Activated CD8-positive, alpha-beta memory T cell treated with anti-CD3 and anti-CD28 coated beads, Interleukin-2, amount 50 U/mL, for 24 hours (primary cell): ENCODE results near the gene NBPF12.
A peak's percentile ranks its signal among the peaks of the same experiment; 100 is the strongest.
"Not testable (repeated sequence)": the region's sequence is repeated elsewhere in the genome, so short reads cannot be mapped to it uniquely, and the experiment has no call there.

ENCODE experiments used
- DNase-seq: peaks from one replicate; pipeline ENCODE4 v3.0.0-alpha.2; 2020; ENCODE audit errors: extremely low read depth

NBPF12 gene, protein sequence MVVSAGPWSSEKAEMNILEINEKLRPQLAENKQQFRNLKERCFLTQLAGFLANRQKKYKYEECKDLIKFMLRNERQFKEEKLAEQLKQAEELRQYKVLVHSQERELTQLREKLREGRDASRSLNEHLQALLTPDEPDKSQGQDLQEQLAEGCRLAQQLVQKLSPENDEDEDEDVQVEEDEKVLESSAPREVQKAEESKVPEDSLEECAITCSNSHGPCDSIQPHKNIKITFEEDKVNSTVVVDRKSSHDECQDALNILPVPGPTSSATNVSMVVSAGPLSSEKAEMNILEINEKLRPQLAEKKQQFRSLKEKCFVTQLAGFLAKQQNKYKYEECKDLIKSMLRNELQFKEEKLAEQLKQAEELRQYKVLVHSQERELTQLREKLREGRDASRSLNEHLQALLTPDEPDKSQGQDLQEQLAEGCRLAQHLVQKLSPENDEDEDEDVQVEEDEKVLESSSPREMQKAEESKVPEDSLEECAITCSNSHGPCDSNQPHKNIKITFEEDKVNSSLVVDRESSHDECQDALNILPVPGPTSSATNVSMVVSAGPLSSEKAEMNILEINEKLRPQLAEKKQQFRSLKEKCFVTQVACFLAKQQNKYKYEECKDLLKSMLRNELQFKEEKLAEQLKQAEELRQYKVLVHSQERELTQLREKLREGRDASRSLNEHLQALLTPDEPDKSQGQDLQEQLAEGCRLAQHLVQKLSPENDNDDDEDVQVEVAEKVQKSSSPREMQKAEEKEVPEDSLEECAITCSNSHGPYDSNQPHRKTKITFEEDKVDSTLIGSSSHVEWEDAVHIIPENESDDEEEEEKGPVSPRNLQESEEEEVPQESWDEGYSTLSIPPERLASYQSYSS (N-terminal part only)

DNA sequence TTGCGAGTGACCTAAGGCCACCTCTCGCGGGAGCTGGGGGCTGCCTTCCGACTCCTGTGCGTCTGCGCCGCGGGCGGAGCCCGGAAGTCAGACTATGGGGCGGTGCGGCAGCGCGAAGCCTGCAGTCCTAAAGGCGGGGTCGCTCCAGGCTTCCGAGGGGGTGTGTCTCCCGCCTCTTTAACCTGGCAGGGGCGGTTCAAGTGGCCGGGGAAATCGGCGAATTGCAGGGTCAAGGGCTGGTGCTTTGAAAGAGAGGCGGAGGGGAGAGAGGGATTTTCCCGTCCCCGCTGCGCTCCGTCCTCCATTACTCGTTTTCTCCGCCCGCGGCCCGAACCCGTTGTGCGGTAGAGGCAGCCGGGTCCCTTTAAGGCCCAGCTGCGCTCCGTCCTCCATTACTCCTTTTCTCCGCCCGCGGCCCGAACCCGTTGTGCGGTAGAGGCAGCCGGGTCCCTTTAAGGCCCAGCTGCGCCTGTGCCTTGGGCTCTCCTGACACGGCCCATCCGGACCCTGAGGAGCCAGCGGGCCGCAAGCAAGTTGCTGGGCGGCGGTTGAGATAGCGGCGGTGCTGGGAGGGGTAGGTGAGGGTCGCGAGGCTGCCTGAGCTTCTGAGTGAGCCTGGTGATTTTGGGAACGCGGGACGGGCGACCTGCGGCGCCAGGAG, at the start of gene NBPF12:
Gene NBPF12 (plus strand): TSS at position 83 of the 661 bp plus-strand sequence. CDS start 21,820 bp downstream, outside the sequence.
- peak; percentile 56 for DNase-seq

DNA sequence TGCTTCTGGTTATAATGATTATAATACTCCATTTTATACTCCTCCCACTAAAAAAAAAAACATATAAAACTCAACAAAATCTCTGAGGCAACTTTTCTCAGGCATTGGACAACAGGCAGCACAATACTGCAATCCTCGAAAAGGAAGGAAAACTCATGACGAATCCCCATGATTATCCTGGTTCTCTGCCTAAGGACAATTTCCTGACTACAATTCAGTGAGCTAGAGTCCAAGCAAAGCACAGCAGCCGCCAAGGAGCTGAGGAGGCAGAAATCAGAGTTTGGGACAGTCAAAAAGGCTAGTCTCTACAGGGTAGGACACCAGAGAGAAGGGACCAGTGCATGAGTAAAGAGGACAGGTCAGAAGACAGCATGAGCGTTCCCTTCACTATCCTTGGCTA, 46.8 kb upstream of the NBPF12 start:
- not testable (repeated sequence) for DNase-seq

DNA sequence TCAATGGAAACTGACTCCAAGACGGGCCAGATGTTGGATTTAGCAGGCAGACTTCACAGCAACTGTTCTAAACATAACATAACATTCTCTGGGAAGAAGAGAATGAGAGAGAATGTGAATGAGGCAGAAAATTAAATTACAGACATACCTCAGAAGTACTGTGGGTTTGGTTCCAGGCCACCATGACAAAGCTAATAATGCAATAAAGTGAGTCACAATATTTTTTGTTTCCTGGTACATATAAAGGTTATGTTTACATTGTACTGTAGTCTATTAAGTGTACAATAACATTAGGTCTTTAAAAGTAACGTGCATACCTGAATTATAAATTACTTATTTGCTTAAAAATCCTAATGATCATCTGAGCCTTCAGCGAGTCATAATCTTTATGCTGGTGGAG, 45.8 kb upstream of the NBPF12 start:
- DNase-seq: not testable (repeated sequence)

DNA sequence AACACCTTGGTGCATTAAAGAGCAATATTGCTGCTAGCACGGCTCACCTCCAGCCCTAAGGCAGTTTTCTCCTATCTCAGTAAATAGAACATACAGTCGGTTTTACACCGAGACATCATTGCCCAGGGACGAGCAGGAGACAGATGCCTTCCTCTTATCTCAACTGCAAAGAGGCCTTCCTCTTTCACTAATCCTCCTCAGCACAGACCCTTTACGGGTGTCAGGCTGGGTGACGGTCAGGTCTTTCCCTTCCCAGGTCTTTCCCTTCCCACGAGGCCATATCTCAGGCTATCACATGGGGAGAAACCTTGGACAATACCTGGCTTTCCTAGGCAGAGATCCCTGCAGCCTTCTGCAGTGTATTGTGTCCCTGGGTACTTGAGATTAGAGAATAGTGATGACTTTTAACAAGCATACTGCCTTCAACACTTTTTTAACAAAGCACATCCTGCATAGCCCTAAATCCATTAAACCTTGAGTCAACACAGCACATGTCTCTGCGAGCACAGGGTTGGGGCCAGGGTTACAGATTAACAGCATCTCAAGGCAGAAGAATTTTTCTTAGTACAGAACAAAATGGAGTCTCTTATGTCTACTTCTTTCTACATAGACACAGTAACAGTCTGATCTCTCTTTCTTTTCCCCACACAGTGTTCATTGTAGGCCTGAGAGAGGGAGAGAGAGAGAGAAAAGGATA, 30.4 kb upstream of the NBPF12 start:
- not testable (repeated sequence) for DNase-seq

DNA sequence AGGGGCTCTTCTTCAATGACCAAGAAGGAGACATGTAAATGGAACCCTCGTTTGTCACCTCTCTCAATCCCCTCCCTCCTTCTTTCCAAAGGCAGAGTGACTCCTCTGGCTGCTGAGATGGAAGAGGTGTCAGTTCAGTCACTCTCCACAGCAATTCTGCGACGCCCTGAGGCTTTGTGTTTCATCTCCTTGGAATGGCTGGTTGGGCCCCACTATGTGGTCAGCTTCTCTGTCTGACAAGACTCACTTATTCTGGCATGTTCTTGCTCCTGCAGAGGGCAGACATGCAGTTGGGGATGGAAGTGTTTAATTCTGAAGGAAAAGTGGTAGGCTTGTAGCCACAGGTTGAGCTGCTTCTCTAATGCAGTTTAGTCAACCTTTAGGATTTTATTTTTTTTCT, 25.1 kb upstream of the NBPF12 start:
- DNase-seq: not testable (repeated sequence)

DNA sequence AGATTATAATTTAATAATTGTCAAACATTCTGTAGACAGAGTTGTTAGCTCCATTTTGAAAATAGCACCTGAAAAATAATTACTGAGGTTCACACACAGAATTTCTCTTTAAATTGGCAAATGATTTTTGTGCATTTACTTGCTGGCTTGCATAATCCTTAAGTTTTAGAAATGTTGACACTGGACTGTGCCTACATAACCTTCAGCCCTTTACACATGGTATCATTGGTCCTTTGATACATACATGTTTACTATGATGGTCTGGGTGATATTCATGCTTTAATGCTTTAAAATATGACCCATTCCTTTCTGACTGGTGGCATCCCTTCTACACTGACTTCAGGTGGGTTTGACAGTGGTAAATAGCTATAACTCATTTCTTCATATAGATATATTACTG, 17.3 kb upstream of the NBPF12 start:
- DNase-seq: not testable (repeated sequence)

DNA sequence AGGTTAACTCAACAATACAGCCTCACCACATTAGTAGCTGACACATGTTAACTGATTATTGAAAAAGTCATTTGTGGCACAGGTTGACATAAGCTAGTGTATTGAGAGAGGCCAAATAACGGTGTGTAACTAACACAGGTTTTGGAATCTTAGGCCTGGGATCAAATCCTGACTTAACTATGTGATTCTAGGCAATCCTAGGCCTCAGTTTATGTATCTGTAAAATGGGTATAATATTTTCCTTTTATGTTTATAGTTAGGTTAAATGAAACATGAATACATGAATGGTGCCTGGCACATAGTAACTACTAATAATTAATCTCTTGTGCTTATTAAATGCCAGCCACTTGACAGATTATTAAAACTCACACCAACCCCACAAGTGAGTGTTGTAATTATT, 15.5 kb upstream of the NBPF12 start:
- not testable (repeated sequence) for DNase-seq

DNA sequence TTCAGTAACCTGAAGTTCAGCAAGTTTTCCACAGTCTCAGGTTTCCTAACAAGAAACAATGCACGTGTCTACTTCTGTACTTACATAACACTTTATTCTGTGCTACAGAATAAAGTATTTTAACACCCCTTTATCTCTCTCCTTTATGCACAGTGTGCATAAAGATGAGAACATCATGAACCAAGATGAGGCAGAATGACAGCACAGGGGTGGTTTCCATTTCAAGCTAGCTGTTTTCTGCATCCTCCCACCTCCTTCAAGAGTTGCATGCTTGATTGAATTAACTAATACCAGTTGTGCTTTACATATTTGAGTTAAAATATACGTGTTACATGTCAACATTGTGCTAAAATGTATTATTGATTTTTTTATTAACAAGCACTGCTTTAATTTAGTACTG, 14.0 kb upstream of the NBPF12 start:
- not testable (repeated sequence) for DNase-seq

DNA sequence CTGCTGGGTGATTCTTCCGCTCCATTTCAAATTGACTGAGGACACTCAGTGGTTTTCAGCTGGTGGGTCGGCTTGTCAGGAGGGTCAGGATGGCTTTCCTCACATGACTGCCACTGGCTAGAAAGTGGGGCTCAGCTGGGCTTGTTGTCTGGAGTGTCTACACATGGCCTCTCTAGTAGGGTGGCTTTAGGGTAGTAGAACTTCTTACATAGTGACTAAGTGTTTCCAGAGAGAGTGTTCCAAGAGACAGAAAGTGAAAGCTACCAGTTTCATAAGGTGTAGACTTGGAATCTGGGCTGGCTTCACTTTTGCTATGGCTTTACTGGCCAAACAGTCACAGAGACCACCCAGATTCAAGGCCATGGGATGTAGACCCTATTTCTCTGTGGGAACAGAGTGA, 11.7 kb upstream of the NBPF12 start:
- DNase-seq: not testable (repeated sequence)

DNA sequence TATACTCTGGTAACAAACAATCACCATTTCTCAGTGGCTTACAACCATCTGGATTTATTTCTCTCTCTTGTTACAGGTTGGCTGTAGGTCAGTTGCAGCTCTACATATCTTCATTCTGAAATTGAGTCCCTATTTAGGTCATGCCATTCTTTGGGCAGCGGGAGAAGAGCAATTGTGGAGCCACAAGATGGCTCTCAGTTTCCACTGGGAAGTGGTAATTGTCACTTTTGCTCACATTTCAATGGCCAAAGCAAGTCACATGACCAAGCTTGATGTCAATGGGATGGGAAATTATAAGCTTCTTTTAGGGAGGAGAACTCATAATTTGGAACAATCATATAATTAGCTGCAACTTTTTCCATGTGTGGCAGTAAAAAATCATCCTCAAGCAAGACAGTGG, 7.9 kb upstream of the NBPF12 start:
- DNase-seq: not testable (repeated sequence)

DNA sequence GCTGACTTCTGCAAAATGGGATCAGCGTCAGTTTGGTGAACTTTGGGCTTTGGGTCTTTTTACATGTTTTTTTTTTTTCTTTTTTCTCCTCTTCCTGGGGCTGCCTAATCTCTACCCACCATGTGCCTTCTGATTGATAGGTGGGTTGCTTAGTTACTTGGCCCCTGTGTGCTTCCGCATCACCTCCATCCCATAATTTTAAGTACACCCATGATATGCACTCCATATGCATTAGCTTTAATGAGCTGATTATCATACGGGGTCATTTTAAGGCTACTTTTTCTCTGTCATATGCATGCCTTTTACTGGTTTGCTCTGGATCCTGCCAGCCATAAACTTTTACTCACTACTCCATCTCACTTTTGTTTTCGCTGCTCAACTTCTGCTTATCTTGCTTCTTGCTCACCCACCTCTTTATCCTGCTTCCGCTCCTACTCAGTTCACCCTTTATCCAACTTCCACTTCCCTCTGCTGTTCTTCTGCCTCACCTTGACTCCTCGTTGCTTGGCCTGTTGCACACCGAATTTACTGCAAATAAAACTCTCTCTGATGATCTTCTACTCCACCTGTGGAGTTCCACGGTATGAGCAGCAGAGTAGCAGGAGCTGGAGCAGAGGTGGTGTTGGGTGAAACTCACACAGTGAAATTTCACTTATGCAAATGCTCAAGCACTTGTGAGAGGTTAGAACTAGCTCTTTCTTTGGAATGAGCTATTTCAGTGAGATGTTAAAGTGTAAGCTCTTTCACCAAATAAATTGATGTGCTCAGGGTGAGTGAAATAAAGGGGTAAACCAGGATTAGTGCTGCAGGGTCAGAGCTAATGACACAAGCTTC, 3.5 kb upstream of the NBPF12 start:
- not testable (repeated sequence) for DNase-seq

DNA sequence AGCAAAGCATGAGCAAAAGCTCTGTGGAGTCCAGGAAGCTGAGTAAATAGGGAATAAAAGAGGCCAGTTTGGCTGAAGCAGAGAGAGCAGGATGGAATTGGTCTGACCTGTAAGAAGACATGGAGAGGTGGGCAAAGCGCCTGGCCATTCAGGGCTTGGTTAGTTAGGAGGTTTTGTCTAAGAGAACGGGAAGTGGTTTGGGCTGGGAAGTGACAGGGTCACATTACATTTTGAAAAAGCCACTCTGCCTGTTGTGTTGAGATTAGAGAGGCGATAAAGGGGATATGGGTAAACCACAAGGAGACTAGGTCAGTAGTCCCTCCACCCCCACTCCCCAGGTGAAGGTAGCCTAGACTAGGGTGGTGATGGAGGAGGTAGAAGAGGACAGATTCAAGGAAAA, 662 bp upstream of the NBPF12 start:
- not testable (repeated sequence) for DNase-seq

DNA sequence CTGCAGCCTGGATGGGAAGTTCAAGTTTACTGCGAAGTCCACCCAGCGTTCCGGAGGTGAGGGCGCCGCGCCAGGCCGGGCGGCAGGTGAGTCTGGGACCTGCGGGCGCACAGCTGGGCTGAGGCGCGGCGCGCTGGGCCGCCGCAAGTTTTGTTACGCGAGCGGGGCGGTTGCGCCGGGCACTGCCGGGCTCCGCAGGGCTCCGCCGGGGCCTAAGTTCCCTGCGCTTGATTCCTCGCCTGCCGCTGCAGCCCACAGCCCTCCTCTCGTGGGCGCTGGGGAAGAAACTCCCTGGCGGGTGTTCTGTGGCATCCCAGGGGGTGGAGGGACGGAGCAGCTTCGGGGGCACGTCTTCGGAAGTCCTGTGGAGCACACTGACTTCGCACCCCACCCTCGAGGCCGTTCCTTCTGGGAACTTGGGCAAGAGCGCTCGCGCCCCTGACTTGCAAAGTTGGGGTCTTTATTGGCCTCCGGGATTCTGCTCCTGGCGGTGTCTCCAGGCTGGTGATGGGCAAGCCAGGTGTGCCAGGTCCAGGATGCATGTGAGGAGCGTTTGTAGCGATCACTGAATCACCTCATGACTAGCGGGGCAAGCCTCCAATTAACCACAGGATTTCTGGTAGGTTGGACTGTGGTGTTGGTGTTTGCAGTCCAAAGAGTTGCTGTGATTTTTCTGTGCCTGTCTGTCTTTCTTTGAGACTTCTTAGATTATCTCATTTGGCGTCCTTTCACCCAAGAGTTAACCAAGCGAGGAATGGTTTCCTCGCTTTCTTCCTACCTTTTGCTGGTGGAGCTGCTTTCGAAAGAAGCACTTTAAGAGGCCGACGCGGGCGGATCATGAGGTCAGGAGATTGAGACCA, 1.0 kb downstream of the NBPF12 start:
- DNase-seq: not testable (repeated sequence)

DNA sequence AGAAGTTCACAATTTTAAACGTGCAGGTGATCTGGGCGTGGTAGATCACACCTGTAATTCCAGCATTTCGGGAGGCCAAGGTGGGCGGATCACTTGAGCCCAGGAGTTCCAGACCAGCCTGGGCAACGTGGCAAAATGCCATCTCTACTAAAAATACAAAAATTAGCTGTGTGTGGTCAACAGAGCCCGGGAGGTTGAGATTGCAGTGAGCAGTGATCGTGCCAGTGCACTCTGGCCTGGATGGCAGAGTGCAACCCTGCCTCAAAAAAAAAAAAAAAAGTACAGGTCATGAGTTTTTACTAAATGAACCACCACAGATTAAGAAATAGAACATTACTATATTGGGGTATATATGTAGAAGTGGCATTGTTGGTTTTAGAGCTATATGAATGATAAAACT, 2.2 kb downstream of the NBPF12 start:
- DNase-seq: not testable (repeated sequence)

DNA sequence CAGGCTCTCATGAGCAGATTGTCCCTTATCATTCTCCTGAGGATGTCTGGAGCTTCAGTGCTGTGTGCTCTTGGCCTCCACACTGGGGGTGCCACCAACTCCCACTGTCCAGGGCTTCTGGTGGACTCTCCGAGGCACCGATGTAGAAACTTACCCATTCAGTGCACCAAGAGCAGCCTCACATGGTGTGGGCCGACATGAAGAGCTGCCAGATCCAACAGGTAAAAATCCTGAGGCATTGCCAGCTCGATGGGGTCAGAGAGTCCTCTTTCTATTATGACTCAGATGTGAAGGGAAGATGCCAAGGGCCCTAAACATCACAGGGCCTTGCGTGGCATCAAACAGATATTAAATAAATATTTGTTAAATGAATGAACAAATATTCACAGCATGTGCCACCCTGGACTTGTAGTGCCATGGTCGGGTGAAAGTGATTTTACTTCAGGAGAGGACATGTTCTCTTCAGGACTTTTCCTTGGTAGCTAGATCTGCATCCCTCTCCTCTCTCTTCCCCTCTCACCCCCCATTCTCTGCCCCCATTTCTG, 5.3 kb downstream of the NBPF12 start:
- not testable (repeated sequence) for DNase-seq

DNA sequence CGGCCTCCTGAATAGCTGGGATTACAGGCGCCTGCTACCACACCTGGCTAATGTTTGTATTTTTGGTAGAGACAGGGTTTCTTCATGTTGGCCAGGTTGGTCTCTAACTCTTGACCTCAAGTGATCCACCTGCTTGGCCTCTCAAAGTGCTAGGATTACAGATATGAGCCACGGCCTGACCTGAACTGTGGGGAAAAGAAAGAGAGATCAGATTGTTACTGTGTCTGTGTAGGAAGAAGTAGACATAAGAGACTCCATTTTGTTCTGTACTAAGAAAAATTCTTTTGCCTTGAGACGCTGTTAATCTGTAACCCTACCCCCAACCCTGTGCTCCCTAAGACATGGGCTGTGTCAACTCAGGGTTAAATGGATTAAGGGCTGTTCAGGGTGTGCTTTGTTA, 10.0 kb downstream of the NBPF12 start:
- not testable (repeated sequence) for DNase-seq

DNA sequence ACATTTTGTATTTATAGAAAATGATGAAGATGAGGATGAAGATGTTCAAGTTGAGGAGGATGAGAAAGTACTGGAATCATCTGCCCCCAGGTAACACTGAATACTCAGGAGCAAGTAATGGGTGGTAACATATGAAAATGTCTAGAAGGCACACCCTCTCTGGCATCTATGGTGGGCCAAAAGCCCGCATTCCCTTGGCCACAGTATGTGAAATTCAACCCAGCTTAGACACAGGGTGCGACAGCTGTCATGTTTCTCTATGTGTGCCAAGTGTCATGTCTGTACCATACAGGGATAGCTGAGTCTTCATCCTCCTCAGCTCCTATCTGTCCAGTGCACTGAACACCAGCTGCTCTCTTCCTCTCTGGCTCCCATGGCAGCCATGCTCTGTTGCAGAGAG, 26.2 kb downstream of the NBPF12 start:
- not testable (repeated sequence) for DNase-seq

DNA sequence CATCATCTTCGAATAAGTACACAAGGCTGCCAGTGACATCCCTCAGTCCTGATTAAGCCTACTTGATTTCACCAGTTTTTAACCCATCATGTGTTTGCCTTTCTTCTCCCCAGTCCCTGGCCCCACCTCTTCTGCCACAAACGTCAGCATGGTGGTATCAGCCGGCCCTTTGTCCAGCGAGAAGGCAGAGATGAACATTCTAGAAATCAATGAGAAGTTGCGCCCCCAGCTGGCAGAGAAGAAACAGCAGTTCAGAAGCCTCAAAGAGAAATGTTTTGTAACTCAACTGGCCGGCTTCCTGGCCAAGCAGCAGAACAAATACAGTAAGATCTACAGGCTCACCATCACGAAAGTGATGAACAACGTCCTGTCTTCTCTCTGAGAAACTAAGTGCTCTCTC, 28.2 kb downstream of the NBPF12 start:
- DNase-seq: not testable (repeated sequence)

DNA sequence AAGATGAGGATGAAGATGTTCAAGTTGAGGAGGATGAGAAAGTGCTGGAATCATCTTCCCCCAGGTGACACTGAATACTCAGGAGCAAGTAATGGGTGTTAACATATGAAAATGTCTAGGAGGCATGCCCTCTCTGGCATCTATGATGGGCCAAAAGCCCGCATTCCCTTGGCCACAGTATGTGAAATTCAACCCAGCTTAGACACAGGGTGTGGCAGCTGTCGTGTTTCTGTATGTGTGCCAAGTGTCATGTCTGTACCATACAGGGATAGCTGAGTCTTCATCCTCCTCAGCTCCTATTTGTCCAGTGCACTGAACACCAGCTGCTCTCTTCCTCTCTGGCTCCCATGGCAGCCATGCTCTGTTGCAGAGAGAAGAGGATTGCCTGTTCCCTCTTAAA, 32.5 kb downstream of the NBPF12 start:
- not testable (repeated sequence) for DNase-seq
